Brain microvascular endothelial cell (primary cell): ENCODE results near the gene HS6ST3.
A peak's percentile ranks its signal among the peaks of the same experiment; 100 is the strongest.

Experiments
- DNase-seq: peaks from one replicate; pipeline ENCODE4 v3.0.0-alpha.2; 2020
- H3K27ac ChIP-seq: fragments of 250-450 bp; sonication (Bioruptor Pico); 2 replicates; pipeline ENCODE4 v1.5.1; 2020; ENCODE audit warnings: mild to moderate bottlenecking, moderate library complexity
- H3K27me3 ChIP-seq: fragments of 250-450 bp; sonication (Bioruptor Pico); replicated peaks from 2 replicates; pipeline ENCODE4 v1.5.1; 2020; ENCODE audit warnings: mild to moderate bottlenecking
- H3K36me3 ChIP-seq: fragments of 250-450 bp; sonication (Bioruptor Pico); replicated peaks from 2 replicates; pipeline ENCODE4 v1.5.1; 2020; ENCODE audit warnings: mild to moderate bottlenecking
- H3K4me3 ChIP-seq: 2 replicates; pipeline ENCODE4 v1.5.1; 2011; ENCODE audit warnings: low read depth, mild to moderate bottlenecking, control low read depth, low read length, moderate library complexity
- in situ Hi-C: cut with HindIII; loops from 2 replicates; pipeline ENCODE4 v1.10.0; 2017; ENCODE audit warnings: low sequenced_read_pairs, low pct_ligation_motif_present
- TF ChIP-seq, protein P1 (sequence below): IDR thresholded peaks from 2 replicates; pipeline ENCODE4 v1.5.1; 2011; ENCODE audit warnings: low read depth, mild to moderate bottlenecking, moderate library complexity, low read length, control low read depth, inconsistent platforms; ENCODE audit errors: missing control alignments

HS6ST3 gene

DNA sequence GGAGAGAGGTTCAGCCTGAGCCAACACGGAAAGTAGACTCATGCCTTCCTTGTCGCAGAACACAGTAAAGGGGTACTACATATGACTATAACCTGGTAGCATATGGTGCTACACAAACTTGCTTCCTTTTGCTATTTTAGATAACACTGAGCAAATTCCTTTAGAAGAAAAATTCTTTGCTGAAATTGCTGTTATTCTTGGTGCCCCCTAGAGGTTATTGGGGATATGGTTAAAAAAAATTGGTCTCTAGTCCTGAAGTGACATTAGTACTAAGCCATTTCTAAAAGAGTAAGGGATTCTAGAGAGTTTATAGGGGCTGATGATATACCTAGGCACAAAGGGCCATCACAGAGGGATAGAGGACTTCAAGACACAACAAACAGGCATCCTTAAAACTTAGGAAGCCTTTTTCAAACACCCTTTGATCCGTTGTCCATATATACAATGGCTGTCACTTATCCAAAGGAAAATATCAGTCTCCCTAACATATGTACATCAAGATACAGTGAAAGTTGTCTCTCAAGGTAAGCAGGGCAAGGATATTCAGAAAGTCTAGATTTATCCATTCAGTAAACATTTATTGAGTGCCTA is 13.9 kb upstream of the HS6ST3 start:
- no peak overlapping the region for H3K27ac ChIP-seq
- in situ Hi-C loops: no loop called here
- no peaks in the 10 kb centered on the region for H3K36me3 ChIP-seq
- no peak overlapping the region for H3K4me3 ChIP-seq
- DNase-seq: peak; percentile 16
- H3K27me3 ChIP-seq: no peaks in the 10 kb centered on the region
- TF ChIP-seq, protein P1, sequence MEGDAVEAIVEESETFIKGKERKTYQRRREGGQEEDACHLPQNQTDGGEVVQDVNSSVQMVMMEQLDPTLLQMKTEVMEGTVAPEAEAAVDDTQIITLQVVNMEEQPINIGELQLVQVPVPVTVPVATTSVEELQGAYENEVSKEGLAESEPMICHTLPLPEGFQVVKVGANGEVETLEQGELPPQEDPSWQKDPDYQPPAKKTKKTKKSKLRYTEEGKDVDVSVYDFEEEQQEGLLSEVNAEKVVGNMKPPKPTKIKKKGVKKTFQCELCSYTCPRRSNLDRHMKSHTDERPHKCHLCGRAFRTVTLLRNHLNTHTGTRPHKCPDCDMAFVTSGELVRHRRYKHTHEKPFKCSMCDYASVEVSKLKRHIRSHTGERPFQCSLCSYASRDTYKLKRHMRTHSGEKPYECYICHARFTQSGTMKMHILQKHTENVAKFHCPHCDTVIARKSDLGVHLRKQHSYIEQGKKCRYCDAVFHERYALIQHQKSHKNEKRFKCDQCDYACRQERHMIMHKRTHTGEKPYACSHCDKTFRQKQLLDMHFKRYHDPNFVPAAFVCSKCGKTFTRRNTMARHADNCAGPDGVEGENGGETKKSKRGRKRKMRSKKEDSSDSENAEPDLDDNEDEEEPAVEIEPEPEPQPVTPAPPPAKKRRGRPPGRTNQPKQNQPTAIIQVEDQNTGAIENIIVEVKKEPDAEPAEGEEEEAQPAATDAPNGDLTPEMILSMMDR: peak; percentile 50

DNA sequence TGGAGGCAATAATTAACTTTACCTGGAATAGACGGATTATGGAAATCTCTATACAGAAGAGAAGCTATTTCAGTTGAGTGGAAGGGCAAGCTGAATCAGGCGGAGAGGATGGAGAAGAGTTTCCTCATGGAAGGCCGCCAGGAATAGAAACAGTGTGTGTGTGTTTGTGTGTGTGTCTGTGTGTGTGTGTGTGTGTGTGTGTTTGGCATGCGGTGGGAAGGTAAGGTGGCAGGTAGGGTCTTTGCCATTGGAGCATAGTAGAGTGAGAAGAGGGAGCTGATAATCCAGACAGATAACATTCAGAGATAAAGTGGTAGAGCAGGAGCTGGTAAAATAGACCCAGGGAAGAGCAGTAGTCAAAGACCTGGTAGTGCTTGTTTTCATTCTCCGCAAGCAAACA is 9.2 kb upstream of the HS6ST3 start:
- Histone ChIP-seq H3K27me3 (no peaks in the 10 kb centered on the region), H3K36me3 (no peaks in the 10 kb centered on the region), H3K4me3 (no peak overlapping the region), H3K27ac (no peak overlapping the region)
- DNase-seq: no peak
- in situ Hi-C loops: no loop called here
- TF ChIP-seq, protein P1: no peak

DNA sequence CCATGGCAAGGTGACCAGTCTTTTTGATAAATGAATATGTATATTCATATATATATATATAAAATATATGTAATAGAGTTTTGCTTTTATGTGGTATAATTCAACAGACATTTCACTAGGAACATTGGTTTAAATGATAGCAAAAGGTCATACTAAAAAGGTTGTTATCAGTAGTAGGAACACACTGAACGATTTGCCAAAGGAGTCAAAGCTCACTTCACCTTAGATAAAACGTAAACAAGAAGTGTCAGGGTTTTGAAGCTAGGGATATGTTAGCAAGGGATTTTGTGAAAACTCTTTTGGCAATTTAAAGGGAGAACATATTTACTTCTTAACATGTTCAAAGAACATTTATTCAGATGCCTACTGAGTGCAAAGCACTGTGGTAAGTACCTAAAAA is 8.0 kb upstream of the HS6ST3 start:
- Histone ChIP-seq H3K27me3 (peaks cover 3% of the 10 kb centered on the region), H3K36me3 (no peaks in the 10 kb centered on the region), H3K27ac (no peak overlapping the region), H3K4me3 (no peak overlapping the region)
- in situ Hi-C loops: no loop called here
- TF ChIP-seq, protein P1: no peak
- no peak for DNase-seq

DNA sequence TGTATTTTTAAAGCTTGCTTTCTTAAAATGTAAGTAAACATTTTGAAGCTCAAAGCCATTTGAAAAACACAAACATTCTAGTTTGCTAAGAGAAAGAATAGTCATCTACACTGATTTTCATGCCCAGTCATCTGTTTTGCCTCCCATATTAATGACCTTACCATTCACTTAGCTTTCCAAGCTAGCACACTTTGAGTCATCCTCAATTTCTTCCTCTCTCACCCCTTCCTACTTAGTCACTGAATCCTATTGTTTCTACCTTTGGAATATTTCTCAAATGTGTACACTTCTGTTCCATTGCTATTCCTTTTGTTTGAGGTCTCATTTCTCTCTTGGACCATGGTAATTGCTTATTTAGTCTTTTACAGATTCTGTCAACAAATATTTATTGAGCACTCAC is 7.3 kb upstream of the HS6ST3 start:
- no peak for DNase-seq
- Histone ChIP-seq H3K27ac (no peak overlapping the region), H3K4me3 (no peak overlapping the region), H3K27me3 (peaks cover 9% of the 10 kb centered on the region), H3K36me3 (no peaks in the 10 kb centered on the region)
- in situ Hi-C loops: no loop called here
- TF ChIP-seq, protein P1: no peak

DNA sequence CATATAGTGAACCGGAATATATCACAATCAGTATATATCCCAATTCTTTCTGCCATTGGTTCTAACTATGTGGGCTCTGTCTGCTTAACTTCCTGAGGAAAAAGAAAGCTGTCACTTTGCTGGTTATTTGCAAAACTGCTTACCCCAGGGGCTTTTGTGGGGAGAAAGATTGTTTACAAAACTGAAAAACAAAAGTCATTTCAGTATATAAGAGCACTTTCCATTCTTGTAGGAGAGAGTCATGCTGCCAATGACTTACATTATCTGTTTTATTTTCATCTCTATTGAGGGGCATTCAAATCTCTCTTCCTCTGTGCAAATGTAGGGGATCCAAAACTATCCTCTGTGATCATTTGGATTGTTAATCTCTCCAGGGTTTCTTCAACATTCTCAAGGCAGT is 3.2 kb upstream of the HS6ST3 start:
- Histone ChIP-seq H3K27me3 (peaks cover 46% of the 10 kb centered on the region), H3K27ac (no peak overlapping the region), H3K36me3 (no peaks in the 10 kb centered on the region), H3K4me3 (no peak overlapping the region)
- TF ChIP-seq, protein P1: no peak
- in situ Hi-C loops: no loop called here
- no peak for DNase-seq

DNA sequence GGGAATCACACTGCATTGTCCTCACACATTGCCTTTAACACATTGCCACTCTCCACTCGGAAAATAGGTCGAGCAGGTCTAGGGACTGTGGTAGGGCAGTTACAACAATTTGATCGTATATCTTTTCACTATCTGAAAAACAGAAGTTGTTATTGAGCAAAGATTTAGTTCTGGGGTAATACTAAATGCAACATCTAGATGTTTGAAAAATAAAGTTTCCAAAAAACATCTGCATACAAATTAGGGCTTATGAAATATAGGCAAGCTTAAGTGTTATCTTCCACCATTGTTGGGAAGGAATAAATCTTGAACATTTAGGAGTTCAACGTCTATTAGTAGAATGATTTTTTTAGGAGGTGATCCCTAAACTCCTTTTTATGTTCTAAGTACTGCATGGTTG is 768 bp upstream of the HS6ST3 start:
- no peak for DNase-seq
- Histone ChIP-seq H3K27me3 (peaks cover 58% of the 10 kb centered on the region), H3K4me3 (no peak overlapping the region), H3K27ac (no peak overlapping the region), H3K36me3 (no peaks in the 10 kb centered on the region)
- TF ChIP-seq, protein P1: no peak
- in situ Hi-C loops: no loop called here
